Fibroblast of skin of right biceps (primary cell): Measurements from ENCODE around the gene SLC9C1.

Source experiments
- DNase-seq: peaks from one replicate; pipeline ENCODE4 v3.0.0-alpha.2; 2013

SLC9C1 gene

GRCh38 chr3:112304611-112305010, 10.6 kb upstream of the SLC9C1 start:
- peak; percentile 12 for DNase-seq

- peak; percentile 33 for DNase-seq
Observed at GRCh38 chr3:112303764-112304325, 9.8 kb upstream of the SLC9C1 start.

GRCh38 chr3:112302881-112303763, 9.1 kb upstream of the SLC9C1 start:
- peak; percentile 12 for DNase-seq

- peak; percentile 6 for DNase-seq
Observed at GRCh38 chr3:112302150-112302830, 8.3 kb upstream of the SLC9C1 start.

- DNase-seq: no peak
Observed at GRCh38 chr3:112298781-112299180, 4.8 kb upstream of the SLC9C1 start.

GRCh38 chr3:112297714-112298113, 3.7 kb upstream of the SLC9C1 start:
- no peak for DNase-seq

- no peak for DNase-seq
Observed at GRCh38 chr3:112289011-112289410, 5.0 kb downstream of the SLC9C1 start.

- no peak for DNase-seq
Observed at GRCh38 chr3:112280266-112280665, 13.8 kb downstream of the SLC9C1 start.

GRCh38 chr3:112273536-112273935, 20.5 kb downstream of the SLC9C1 start:
- no peak for DNase-seq

- DNase-seq: no peak
Observed at GRCh38 chr3:112261742-112262141, 32.3 kb downstream of the SLC9C1 start.

GRCh38 chr3:112260563-112260962, 33.5 kb downstream of the SLC9C1 start:
- no peak for DNase-seq

- DNase-seq: no peak
Observed at GRCh38 chr3:112253301-112253971, 40.6 kb downstream of the SLC9C1 start.

- DNase-seq: no peak
Observed at GRCh38 chr3:112247900-112248299, 46.1 kb downstream of the SLC9C1 start.

- DNase-seq: no peak
Observed at GRCh38 chr3:112247350-112247749, 46.7 kb downstream of the SLC9C1 start.

GRCh38 chr3:112233083-112233482, 60.9 kb downstream of the SLC9C1 start:
- no peak for DNase-seq

GRCh38 chr3:112231727-112232126, 62.3 kb downstream of the SLC9C1 start:
- DNase-seq: no peak

- no peak for DNase-seq
Observed at GRCh38 chr3:112230033-112230432, 64.0 kb downstream of the SLC9C1 start.

GRCh38 chr3:112228786-112229185, 65.2 kb downstream of the SLC9C1 start:
- DNase-seq: no peak

- no peak for DNase-seq
Observed at GRCh38 chr3:112200317-112200666, 93.7 kb downstream of the SLC9C1 start.

GRCh38 chr3:112199622-112200316, 94.2 kb downstream of the SLC9C1 start:
- DNase-seq: no peak

- no peak for DNase-seq
Observed at GRCh38 chr3:112197131-112197530, 96.9 kb downstream of the SLC9C1 start.

GRCh38 chr3:112187300-112187699, 106.7 kb downstream of the SLC9C1 start:
- DNase-seq: no peak
